Activated B cell treated with CpG ODN at 0.5 μM for 24 hours (primary cell): ENCODE data around the gene SGK2. TPM values are rescaled to one million over a fixed set of nuclear protein-coding genes. Genes with fewer than 3 reads are reported as not detected.

Experiments
- ATAC-seq: fragments of 200-7000 bp; cut with Tn5 transposase; one replicate; pipeline ENCODE4 v1.10.0; 2021; ENCODE audit warnings: low read depth, mild to moderate bottlenecking, moderate library complexity
- CTCF ChIA-PET: fragments of 350-600 bp; sonication (Branson Sonifier 250); formaldehyde crosslinking; loops from one replicate; lab custom pipeline; 2021; ENCODE audit warnings: antibody characterized with exemption; lab: Charles Lee
- POLR2A ChIA-PET: fragments of 350-600 bp; sonication (Branson Sonifier 250); formaldehyde crosslinking; loops from one replicate; lab custom pipeline; 2021; ENCODE audit warnings: antibody characterized with exemption; lab: Charles Lee
- DNase-seq: peaks from one replicate; pipeline ENCODE4 v3.0.0; 2022
- H3K27ac Mint-ChIP-seq: one replicate; pipeline ENCODE4 v1.8.0; 2020; ENCODE audit warnings: mixed read lengths
- H3K27me3 Mint-ChIP-seq: one replicate; pipeline ENCODE4 v1.8.0; 2021; ENCODE audit warnings: mixed read lengths
- H3K36me3 Mint-ChIP-seq: one replicate; pipeline ENCODE4 v1.8.0; 2021; ENCODE audit warnings: low read depth, mixed read lengths
- H3K4me1 Mint-ChIP-seq: one replicate; pipeline ENCODE4 v1.8.0; 2021; ENCODE audit warnings: mixed read lengths
- H3K4me3 Mint-ChIP-seq: one replicate; pipeline ENCODE4 v1.8.0; 2020; ENCODE audit warnings: mild to moderate bottlenecking, mixed read lengths
- H3K9me3 Mint-ChIP-seq: one replicate; pipeline ENCODE4 v1.8.0; 2020; ENCODE audit warnings: mixed read lengths
- intact Hi-C: fragments of 100-400 bp; cut with micrococcal nuclease; formaldehyde crosslinking; loops from one replicate; pipeline ENCODE4 v1.15.1; 2024
- total RNA-seq: library from RNA; stranded (reverse); gene quantifications from 2 replicates; pipeline ENCODE4 v1.2.3, GENCODE V29; 2022
- TF ChIP-seq, protein P1 (sequence below): fragments of 200-600 bp; IDR thresholded peaks from one replicate; pipeline ENCODE4 v1.8.0; 2022; ENCODE audit warnings: antibody characterized with exemption, mild to moderate bottlenecking

The SGK2 gene
- total RNA-seq, 1 donor from 2014 or later, result 1.1 TPM

GRCh38 chr20:43572891-43573290 lies 14.1 kb downstream of the SGK2 start:
- ChIA-PET CTCF (no interaction called here), POLR2A (no interaction called here)
- intact Hi-C loops, result no loop called here
- ATAC-seq, result no peak
- H3K27ac Mint-ChIP-seq, result no peak overlapping the region
- TF ChIP-seq, protein P1, sequence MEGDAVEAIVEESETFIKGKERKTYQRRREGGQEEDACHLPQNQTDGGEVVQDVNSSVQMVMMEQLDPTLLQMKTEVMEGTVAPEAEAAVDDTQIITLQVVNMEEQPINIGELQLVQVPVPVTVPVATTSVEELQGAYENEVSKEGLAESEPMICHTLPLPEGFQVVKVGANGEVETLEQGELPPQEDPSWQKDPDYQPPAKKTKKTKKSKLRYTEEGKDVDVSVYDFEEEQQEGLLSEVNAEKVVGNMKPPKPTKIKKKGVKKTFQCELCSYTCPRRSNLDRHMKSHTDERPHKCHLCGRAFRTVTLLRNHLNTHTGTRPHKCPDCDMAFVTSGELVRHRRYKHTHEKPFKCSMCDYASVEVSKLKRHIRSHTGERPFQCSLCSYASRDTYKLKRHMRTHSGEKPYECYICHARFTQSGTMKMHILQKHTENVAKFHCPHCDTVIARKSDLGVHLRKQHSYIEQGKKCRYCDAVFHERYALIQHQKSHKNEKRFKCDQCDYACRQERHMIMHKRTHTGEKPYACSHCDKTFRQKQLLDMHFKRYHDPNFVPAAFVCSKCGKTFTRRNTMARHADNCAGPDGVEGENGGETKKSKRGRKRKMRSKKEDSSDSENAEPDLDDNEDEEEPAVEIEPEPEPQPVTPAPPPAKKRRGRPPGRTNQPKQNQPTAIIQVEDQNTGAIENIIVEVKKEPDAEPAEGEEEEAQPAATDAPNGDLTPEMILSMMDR, result no peak
- H3K27me3 Mint-ChIP-seq, result no peaks in the 10 kb centered on the region
- H3K9me3 Mint-ChIP-seq, result no peaks in the 10 kb centered on the region
- H3K4me1 Mint-ChIP-seq, result no peaks in the 10 kb centered on the region
- no peaks in the 10 kb centered on the region for H3K36me3 Mint-ChIP-seq
- no peak overlapping the region for H3K4me3 Mint-ChIP-seq
- DNase-seq, result no peak

DNA sequence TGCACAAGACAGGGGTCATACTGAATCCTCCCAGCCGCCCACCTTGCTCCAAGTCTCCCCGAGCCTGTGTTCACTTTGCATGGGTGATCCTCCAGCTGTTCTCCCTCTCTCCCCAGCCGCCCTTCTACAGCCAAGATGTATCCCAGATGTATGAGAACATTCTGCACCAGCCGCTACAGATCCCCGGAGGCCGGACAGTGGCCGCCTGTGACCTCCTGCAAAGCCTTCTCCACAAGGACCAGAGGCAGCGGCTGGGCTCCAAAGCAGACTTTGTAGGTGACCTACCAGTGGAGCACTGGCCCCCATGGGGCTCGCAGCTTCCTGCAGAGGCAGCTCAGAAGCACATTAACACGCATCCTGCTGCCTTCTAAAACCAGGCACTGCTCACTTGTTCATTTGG lies 17.3 kb downstream of the SGK2 start:
- no peaks in the 10 kb centered on the region for H3K4me1 Mint-ChIP-seq
- TF ChIP-seq, protein P1, result no peak
- H3K27ac Mint-ChIP-seq, result no peak overlapping the region
- CTCF ChIA-PET, result no interaction called here
- H3K27me3 Mint-ChIP-seq, result no peaks in the 10 kb centered on the region
- no peak for ATAC-seq
- H3K4me3 Mint-ChIP-seq, result no peak overlapping the region
- H3K36me3 Mint-ChIP-seq, result no peaks in the 10 kb centered on the region
- no peaks in the 10 kb centered on the region for H3K9me3 Mint-ChIP-seq
- POLR2A ChIA-PET, result no interaction called here
- DNase-seq, result no peak
- intact Hi-C loops, result no loop called here

- CTCF ChIA-PET, result no interaction called here
- ATAC-seq, result no peak
- POLR2A ChIA-PET, result no interaction called here
- no peak for DNase-seq
- Mint-ChIP-seq H3K4me1 (no peaks in the 10 kb centered on the region), H3K27ac (no peak overlapping the region), H3K4me3 (no peak overlapping the region), H3K36me3 (no peaks in the 10 kb centered on the region), H3K27me3 (no peaks in the 10 kb centered on the region), H3K9me3 (no peaks in the 10 kb centered on the region)
- intact Hi-C loops, result no loop called here
- TF ChIP-seq, protein P1, result no peak
These were observed 21.3 kb downstream of the SGK2 start for GRCh38 chr20:43579861-43580793.

DNA sequence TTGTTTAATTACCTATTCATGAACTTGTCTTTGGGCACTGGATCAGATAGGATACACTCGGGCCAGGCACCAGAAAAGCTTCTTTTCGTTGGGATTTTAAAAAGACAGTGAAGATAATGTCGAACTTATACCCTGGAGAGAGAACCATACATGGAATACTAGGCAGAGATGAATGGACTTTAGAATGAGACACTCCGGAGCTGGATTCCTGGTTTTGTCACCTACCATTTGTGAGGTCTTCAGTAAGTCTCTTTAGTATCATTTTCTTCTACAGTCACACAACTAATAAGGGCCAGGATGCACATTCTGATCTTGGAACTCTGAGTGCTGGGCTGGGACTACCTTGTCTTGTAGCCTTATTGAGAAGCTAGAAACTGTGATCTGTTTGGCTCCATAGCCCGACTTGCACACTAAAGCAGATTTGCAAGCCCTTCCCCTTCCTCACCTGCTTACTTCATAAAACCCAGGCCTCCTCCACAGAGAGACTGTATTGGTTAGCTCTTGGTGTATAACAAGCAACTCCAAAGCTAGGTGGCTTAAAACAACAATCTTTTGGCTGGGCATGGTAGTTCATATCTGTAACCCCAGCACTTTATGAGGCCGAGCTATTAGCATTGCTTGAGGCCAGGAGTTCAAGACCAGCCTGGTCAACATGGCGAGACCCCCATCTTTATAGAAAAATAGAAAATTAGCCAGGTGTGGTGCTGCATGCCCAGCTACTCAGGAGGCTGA lies 24.5 kb downstream of the SGK2 start:
- intact Hi-C loops, result no loop called here
- H3K27me3 Mint-ChIP-seq, result no peaks in the 10 kb centered on the region
- no peaks in the 10 kb centered on the region for H3K9me3 Mint-ChIP-seq
- CTCF ChIA-PET, result interaction anchor here (1.3 kb wide), 1 partner anchor 45 kb away, joined by 3 read pairs; no protein-coding TSS in a partner anchor
- TF ChIP-seq, protein P1, result no peak
- no peak overlapping the region for H3K27ac Mint-ChIP-seq
- POLR2A ChIA-PET, result interaction anchor here (0.7 kb wide), 1 partner anchor 619 kb away, joined by 3 read pairs; no protein-coding TSS in a partner anchor
- DNase-seq (no peak), ATAC-seq (no peak)
- no peaks in the 10 kb centered on the region for H3K36me3 Mint-ChIP-seq
- H3K4me3 Mint-ChIP-seq, result no peak overlapping the region
- no peaks in the 10 kb centered on the region for H3K4me1 Mint-ChIP-seq

- ATAC-seq, result no peak
- Mint-ChIP-seq H3K27me3 (peaks cover 2% of the 10 kb centered on the region), H3K36me3 (no peaks in the 10 kb centered on the region), H3K27ac (no peak overlapping the region), H3K4me1 (no peaks in the 10 kb centered on the region), H3K4me3 (no peak overlapping the region), H3K9me3 (no peaks in the 10 kb centered on the region)
- TF ChIP-seq, protein P1, result no peak
- intact Hi-C loops, result no loop called here
- CTCF ChIA-PET, result no interaction called here
- no peak for DNase-seq
- POLR2A ChIA-PET, result no interaction called here
These were observed 25.2 kb downstream of the SGK2 start for GRCh38 chr20:43583982-43584432.
